GM19452 (cell line): ENCODE data around the gene ENTPD2.

Source experiments
- ATAC-seq: cut with Tn5 transposase; IDR thresholded peaks from one replicate; pipeline ENCODE4 v1.9.1; 2021; ENCODE audit not compliant: unreplicated experiment

ENTPD2 gene

GRCh38 chr9:137018761-137019559, 34.9 kb downstream of the ENTPD2 start:
- no peak for ATAC-seq

GRCh38 chr9:137017791-137018497, 35.9 kb downstream of the ENTPD2 start:
- no peak for ATAC-seq

DNA sequence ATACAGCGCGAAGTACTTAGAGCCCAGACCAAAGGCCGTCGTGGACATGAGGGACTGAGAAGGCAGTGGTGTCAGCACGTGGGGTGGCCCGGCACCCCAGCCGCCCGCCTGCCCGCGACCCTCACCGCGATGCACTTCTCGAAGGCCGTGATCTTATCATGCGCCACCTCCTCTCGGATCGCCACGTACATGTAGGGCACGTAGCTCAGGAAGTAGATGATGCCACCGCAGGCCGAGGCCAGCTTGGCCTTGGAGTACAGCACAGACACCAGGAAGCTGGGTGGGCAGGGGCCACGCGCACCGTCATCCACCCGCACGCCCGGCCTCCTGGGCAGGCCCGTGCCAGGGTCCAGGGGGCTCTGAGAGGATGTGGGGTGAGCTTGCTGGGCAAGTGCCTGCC, 36.8 kb downstream of the ENTPD2 start:
- no peak for ATAC-seq

- ATAC-seq = no peak
These were observed 37.4 kb downstream of the ENTPD2 start for GRCh38 chr9:137016436-137016835.

- ATAC-seq = no peak
These were observed 37.9 kb downstream of the ENTPD2 start for GRCh38 chr9:137015976-137016375.

DNA sequence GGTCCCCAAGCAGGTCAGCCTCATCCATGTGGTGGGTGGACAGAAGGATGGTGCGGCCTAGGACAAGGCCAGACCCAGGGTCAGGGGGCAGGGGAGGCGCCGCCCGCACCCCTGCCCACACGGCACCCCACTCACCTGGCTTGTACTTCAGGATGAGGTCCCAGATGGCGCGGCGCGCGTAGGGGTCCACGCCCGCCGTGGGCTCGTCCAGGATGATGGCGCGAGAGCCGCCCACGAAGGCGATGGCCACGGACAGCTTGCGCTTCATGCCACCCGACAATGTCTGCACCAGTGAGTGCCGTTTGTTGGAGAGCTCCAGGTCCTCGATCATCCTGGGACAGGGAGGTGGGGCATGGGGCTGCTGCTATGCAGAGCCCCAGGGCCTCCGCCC, 38.3 kb downstream of the ENTPD2 start:
- ATAC-seq = no peak

GRCh38 chr9:137014776-137015539, 38.9 kb downstream of the ENTPD2 start:
- ATAC-seq = no peak

- ATAC-seq = no peak
These were observed 39.7 kb downstream of the ENTPD2 start for GRCh38 chr9:137014166-137014565.

- ATAC-seq = no peak
These were observed 40.3 kb downstream of the ENTPD2 start for GRCh38 chr9:137013571-137013940.

DNA sequence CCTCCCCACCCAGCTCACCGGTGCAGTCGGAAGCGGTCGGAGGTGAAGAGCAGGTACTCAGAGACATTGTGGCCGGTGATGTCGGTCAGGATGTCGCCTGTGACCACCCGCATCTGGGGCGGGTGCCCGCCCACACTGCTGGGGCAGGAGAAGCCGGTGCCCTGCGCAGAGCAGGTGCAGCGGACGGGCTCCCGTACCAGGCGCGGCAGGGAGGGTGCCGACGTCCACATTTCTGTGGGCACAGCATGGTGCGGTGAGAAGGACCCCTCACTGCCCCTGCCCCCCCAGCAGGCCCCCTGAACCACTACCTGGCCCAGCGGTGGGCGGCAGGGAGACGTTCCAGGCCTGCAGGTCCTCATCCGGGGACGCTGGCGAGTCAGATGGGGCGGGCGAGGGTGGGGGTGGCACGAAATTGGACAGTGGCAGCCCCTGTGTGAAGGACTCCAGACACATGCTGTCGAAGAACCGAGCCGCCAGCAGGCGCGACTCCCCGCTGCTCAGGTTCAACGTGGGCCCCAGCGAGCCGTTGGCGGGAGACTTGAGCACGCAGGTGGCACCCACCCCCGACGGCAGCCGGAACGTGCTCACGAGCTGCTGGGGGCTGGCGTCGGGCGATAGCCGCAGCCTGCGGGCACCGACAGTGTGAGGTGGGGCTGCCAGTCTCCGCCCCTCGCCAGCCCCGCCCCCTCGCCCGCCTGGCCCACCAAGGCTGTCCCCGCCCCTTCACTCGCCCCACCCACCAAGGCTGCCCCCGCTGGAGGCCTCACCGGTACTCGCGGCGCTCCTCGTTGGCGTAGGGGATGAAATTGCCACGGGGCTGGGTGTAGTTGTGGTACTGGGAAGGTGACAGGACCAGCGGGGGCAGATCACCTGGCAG, 40.9 kb downstream of the ENTPD2 start:
- ATAC-seq = no peak

DNA sequence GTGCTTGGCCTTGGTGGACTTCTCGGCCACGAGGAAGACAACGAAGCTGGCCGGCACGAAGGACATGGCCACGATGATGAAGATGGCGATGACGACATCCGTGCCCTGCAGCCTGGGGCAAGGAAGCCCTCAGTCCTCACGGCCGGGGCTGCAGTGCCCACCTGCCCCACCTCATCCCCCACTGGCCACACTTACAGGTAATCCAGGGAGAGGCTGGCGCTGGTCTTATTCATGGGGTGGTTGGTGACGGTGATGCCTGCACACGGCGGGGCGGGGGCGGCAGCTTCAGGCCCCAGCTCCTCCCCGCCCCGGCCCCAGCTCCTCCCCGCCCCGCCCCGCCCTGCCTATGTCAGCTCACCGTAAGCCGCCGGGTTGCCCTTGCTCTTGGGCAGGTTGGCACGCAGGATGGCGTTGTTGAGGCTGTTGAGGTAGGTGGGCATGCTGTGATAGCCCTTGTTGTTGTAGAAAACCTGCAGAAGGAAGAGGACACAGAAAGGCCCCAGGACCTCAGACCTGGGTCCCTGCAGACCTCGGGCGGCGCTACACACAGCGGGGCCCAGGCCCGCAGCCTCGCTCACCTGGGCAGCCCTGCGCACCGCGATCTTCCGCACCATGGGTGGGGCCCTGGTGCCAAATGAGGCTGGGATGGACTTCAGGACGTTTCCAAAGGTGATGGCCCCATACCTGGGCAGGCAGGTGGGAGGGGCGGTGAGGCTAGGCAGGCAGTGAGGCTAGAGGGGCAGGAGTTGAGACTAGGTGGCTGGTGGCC, 41.8 kb downstream of the ENTPD2 start:
- no peak for ATAC-seq

DNA sequence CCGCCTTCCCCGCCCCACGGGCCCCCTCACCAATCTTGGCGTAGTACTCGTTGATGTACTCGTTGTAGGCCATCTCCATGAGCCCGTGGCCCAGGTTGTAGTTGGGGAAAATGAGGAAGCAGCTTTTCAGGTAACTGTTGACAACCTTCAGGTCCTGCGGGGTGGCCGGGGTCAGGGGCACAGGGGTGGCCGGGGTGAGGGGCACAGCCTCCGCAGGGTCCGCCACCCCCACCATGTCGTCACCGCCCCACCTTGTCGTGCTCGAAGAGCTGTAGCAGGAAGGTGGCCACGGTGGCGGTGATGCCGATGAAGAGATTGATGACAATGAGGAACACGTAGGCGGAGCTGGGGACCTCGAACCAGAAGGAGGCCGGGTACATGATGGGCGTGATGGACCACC, 42.7 kb downstream of the ENTPD2 start:
- ATAC-seq = no peak

DNA sequence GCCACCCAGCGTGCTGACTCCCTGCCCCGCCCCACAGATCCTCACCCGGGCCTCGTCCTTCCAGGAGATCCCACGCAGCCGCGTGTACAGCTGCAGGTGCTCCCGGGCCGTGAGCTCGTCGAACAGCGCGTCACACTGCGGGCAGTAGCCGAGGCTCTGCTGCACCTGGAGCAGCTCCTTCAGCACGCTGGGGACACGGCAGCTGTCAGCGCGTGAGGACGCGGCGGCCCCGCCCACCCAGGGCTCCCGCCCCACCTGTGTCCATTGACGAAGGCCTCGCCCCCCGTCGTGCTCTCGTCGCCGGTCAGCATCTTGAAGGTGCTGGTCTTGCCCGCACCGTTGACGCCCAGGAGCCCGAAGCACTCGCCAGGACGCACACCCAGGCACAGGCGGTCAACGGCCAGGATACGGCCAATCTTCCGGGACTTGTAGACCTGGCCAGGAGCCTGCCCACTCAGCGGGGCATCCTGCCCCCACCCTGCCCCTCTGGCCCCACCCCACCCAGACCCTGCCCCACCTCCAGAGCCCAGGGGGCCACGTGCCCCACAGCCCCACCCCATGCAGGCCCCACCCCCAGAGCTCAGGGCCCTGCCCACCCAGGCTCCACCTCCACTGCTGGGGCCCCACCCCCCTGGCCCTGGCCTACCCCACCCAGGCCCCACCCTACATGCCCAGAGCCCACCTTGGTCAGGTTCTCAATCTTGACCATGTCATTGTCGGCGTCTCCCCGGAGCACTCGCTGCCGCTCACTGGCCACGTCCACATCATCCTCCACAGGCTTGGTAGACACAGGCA, 43.7 kb downstream of the ENTPD2 start:
- no peak for ATAC-seq

DNA sequence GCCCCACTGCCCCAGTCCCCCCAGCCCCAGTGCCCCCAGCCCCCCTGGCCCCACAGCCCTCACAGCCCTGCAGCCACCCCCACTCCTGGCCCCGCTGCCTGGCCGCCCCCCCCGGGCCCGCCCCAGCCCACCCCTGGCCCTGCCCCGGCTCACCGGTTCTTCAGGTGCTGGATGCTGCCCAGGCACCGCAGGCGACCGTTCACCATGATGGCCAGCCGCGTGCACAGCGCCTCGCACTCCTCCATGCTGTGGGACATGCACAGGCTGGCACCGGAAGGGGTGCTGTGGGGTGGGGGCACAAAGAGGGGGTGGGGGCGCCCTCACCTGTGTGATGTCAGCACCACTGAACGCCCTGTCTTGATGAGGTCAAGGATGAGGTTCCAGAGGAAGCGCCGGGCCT, 44.6 kb downstream of the ENTPD2 start:
- no peak for ATAC-seq

GRCh38 chr9:137008312-137008711, 45.5 kb downstream of the ENTPD2 start:
- ATAC-seq = no peak

- ATAC-seq = no peak
These were observed 46.0 kb downstream of the ENTPD2 start for GRCh38 chr9:137007816-137008270.

DNA sequence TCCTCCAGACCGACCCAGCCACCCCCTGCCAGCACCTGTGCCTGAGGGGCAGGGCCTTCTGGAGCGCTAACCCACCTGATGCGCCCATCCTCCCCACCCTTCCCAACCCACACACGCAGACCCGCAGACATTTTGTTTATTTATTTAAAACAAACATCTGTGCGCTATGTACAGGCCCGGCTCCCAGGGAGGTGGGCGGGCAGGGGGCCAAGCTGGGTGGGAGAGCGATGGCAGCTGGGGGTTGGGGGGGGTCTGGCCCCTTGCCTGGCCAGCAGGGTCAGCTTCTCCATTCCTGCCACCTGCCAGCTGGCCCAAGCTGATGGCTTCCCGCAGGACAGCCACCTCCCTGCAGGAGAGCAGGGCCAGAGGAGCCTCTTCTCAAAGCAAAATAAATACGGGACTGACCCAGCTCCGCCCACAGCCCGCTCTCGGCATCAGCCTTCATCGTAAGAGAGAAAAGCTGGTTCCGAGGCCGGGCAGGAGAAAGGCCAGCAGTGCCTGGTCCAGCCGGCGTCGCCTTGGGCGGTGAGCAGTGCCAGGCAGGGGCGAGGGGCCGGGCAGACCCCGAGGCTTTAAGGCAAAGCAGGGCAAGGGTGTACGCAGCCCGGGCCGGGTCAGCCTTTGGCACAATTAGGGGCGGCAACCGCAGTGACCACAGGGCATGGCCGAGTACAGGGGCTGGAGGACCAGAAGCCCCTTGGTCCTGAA, 46.6 kb downstream of the ENTPD2 start:
- no peak for ATAC-seq

DNA sequence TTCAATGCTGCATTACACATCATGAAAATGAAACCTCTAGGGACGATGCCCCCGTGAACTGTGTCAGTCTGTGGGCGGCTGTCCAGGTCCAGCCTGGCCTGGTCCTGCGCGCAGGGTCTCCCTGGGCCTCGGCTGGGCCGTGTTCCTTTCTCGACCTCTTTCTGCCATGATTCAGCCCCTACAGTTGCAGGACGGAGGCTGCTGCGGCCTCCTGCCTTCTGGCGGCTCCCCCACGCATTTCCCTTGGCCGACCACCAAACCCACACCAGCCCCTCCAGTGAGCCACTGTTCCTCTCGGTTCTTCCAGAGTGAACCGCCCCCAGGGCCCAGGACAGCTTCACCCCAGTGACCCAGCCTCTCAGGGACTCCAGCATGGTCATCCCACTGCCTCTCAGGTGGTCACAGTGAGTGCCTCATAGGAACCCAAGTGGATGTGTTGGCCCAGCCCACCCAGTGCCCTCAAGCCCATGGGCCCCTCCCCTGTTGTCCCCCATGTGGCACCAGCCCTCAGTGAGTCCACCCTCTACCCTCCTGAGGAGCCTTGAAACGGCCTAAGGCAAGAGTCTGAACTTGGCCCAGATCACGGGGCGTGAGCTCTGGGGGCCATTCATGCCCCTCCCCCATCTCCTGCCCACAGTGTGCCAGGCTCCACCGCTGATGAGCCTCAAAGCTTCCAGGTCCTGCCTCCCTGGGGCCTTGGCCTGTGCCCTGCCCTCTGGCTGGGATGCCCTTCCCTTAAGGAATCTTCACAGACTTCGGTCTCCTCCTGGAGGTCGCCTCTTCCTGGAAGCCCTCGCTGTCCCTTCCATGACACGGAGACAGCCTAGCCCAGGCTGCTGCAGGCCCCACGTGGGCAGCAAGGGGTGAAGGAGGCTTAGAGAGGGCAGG, 47.5 kb downstream of the ENTPD2 start:
- ATAC-seq = no peak
